Measurements from ENCODE around the gene TGM4. TPM values are rescaled to one million over a fixed set of nuclear protein-coding genes. Genes with fewer than 3 reads are reported as not detected.
"Not testable (repeated sequence)": the region's sequence is repeated elsewhere in the genome, so short reads cannot be mapped to it uniquely, and the experiment has no call there.

Gene TGM4
- total RNA-seq, 1 donor from 2014 or later: not detected

- no peaks in the 10 kb centered on the region for H3K27me3 Mint-ChIP-seq
- no peaks in the 10 kb centered on the region for H3K4me1 Mint-ChIP-seq (ENCODE audit: low read depth)
- no peak overlapping the region for H3K27ac Mint-ChIP-seq
- peaks cover 12% of the 10 kb centered on the region for H3K36me3 Mint-ChIP-seq (ENCODE audit: insufficient read depth)
- H3K9me3 Mint-ChIP-seq (ENCODE audit: low read depth): no peaks in the 10 kb centered on the region
- no peak for TF ChIP-seq CTCF (IDR thresholded peaks at IDR 0.05; ENCODE audit: unreplicated experiment)
- DNase-seq (ENCODE audit: low spot score, unreplicated experiment): no peak
- H3K4me3 Mint-ChIP-seq (ENCODE audit: low read depth): no peak overlapping the region
Measured at GRCh38 chr3:44848634-44849033, 25.8 kb upstream of the TGM4 start.

DNA sequence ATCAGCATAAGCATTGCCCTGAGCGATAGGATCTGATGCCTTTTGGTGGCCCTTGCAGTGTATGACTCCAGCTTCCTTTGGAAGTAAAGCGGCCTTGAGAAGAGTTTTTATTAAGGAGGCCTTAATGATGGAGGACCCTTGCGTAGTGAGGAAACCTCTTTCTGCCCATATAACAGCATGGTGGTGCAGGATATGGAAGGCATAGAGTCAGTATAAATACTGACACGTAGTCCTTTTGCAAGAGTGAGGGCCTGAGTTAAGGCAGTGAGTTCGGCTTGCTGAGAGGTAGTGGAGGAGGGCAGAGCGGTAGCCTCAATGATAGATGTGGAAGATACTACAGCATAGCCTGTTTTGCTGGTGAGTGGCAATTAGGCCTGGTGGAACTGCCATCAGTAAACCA lies 17.7 kb upstream of the TGM4 start:
- not testable (repeated sequence) for DNase-seq (ENCODE audit: low spot score, unreplicated experiment); H3K4me1 Mint-ChIP-seq (ENCODE audit: low read depth); H3K9me3 Mint-ChIP-seq (ENCODE audit: low read depth); H3K27ac Mint-ChIP-seq; H3K27me3 Mint-ChIP-seq; H3K4me3 Mint-ChIP-seq (ENCODE audit: low read depth)
- peaks cover 11% of the 10 kb centered on the region for H3K36me3 Mint-ChIP-seq (ENCODE audit: insufficient read depth)

DNA sequence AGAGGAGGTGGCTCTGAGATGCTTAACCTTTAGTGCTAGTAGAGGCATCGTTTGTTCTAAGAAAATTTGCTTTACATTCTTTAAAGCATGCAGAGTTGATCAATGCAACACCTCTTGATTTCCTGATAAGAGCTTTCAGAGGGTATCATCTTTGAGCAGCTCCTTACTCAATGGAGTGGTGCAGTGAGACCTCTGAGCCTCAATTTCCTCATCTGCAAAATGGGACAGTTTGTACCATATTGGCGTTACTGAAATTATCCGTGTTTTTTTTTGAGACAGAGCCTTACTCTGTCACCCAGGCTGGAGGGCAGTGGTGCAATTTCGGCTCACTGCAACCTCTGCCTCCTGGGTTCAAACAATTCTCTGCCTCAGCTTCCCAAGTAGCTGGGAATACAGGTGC lies 14.3 kb upstream of the TGM4 start:
- TF ChIP-seq CTCF (IDR thresholded peaks at IDR 0.05; ENCODE audit: unreplicated experiment): no peak
- no peaks in the 10 kb centered on the region for H3K9me3 Mint-ChIP-seq (ENCODE audit: low read depth)
- peaks cover 6% of the 10 kb centered on the region for H3K4me1 Mint-ChIP-seq (ENCODE audit: low read depth)
- no peaks in the 10 kb centered on the region for H3K36me3 Mint-ChIP-seq (ENCODE audit: insufficient read depth)
- H3K27me3 Mint-ChIP-seq: no peaks in the 10 kb centered on the region
- H3K4me3 Mint-ChIP-seq (ENCODE audit: low read depth): peak overlapping the region; percentile 24
- no peak overlapping the region for H3K27ac Mint-ChIP-seq
- no peak for DNase-seq (ENCODE audit: low spot score, unreplicated experiment)

DNA sequence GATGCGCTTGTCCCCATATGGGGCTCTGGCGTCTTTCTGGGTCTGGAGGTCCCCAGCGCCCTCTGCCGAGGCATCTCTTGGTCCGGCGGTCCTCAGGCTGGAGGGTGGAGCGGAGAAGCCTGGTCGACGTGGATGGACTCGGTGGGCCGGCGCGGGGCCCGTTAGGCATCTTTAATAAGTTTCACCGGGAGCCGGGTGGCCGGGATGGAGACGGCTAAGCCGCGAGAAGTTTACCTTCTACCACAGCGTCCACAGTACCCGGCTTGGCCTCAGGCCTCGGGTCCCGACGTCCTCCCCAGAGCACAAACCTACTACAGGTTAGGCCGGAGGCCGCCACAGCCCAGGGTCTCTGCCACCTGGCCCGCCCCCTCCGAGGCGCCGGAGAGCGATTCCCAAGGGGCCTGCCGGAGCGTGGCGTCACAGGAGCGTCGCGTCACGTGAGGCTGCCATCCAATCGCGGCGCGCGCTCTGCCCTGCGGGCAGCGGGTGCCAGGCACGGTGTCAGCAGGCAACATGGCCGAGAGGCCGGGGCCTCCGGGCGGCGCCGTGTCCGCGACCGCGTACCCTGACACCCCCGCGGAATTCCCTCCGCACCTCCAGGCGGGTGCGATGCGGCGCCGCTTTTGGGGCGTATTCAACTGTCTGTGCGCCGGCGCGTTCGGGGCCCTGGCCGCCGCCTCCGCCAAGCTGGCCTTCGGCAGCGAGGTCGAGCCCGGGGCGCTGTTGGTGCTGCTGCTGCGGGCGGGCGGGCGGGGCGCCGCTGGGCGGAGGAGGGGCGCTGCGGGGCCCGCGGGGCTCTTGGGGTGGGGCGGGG lies 12.8 kb upstream of the TGM4 start, which contains the start of gene TMEM42:
Gene TMEM42, plus strand, starts transcription at position 501 of the 814 bp plus-strand sequence. Its CDS starts 13 bp downstream, at position 514.
- Mint-ChIP-seq H3K36me3 (ENCODE audit: insufficient read depth) (peaks cover 4% of the 10 kb centered on the region), H3K9me3 (ENCODE audit: low read depth) (no peaks in the 10 kb centered on the region), H3K4me3 (ENCODE audit: low read depth) (peak within 1 kb of the TSS; percentile 80), H3K27me3 (no peaks in the 10 kb centered on the region), H3K4me1 (ENCODE audit: low read depth) (peaks cover 6% of the 10 kb centered on the region), H3K27ac (peak within 1 kb of the TSS; percentile 98)
- peak; percentile 47 for TF ChIP-seq CTCF (IDR thresholded peaks at IDR 0.05; ENCODE audit: unreplicated experiment)
- peak; percentile 87 for DNase-seq (ENCODE audit: low spot score, unreplicated experiment)

GRCh38 chr3:44862226-44862637 lies 12.2 kb upstream of the TGM4 start:
- no peak for DNase-seq (ENCODE audit: low spot score, unreplicated experiment)
- H3K4me1 Mint-ChIP-seq (ENCODE audit: low read depth): peaks cover 6% of the 10 kb centered on the region

More at GRCh38 chr3:44862226-44862637, 12.2 kb upstream of the TGM4 start:
- H3K4me3 Mint-ChIP-seq (ENCODE audit: low read depth): peak overlapping the region; percentile 80
- H3K9me3 Mint-ChIP-seq (ENCODE audit: low read depth): no peaks in the 10 kb centered on the region
- H3K27ac Mint-ChIP-seq: peak overlapping the region; percentile 94
- no peaks in the 10 kb centered on the region for H3K27me3 Mint-ChIP-seq
- H3K36me3 Mint-ChIP-seq (ENCODE audit: insufficient read depth): peaks cover 8% of the 10 kb centered on the region
- TF ChIP-seq CTCF (IDR thresholded peaks at IDR 0.05; ENCODE audit: unreplicated experiment): no peak

Measured in progenitor cell of endocrine pancreas (in vitro differentiated cells).